ENCODE data around the gene PRCP.

GRCh38 chr11:82949352-82949751 is 49.1 kb upstream of the PRCP start:
- TF ChIP-seq, protein P1, sequence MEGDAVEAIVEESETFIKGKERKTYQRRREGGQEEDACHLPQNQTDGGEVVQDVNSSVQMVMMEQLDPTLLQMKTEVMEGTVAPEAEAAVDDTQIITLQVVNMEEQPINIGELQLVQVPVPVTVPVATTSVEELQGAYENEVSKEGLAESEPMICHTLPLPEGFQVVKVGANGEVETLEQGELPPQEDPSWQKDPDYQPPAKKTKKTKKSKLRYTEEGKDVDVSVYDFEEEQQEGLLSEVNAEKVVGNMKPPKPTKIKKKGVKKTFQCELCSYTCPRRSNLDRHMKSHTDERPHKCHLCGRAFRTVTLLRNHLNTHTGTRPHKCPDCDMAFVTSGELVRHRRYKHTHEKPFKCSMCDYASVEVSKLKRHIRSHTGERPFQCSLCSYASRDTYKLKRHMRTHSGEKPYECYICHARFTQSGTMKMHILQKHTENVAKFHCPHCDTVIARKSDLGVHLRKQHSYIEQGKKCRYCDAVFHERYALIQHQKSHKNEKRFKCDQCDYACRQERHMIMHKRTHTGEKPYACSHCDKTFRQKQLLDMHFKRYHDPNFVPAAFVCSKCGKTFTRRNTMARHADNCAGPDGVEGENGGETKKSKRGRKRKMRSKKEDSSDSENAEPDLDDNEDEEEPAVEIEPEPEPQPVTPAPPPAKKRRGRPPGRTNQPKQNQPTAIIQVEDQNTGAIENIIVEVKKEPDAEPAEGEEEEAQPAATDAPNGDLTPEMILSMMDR (IDR thresholded peaks at IDR 0.05; ENCODE audit: low read depth, low read length, missing input control): no peak
- TF ChIP-seq YY1 (IDR thresholded peaks at IDR 0.05): no peak
- TF ChIP-seq, protein P2, sequence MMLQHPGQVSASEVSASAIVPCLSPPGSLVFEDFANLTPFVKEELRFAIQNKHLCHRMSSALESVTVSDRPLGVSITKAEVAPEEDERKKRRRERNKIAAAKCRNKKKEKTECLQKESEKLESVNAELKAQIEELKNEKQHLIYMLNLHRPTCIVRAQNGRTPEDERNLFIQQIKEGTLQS (IDR thresholded peaks at IDR 0.05): no peak
- no peak for TF ChIP-seq GABPA (IDR thresholded peaks at IDR 0.05 in 1 of 2, conservative IDR thresholded peaks at IDR 0.05 in 1 of 2)
- TF ChIP-seq, protein P3, sequence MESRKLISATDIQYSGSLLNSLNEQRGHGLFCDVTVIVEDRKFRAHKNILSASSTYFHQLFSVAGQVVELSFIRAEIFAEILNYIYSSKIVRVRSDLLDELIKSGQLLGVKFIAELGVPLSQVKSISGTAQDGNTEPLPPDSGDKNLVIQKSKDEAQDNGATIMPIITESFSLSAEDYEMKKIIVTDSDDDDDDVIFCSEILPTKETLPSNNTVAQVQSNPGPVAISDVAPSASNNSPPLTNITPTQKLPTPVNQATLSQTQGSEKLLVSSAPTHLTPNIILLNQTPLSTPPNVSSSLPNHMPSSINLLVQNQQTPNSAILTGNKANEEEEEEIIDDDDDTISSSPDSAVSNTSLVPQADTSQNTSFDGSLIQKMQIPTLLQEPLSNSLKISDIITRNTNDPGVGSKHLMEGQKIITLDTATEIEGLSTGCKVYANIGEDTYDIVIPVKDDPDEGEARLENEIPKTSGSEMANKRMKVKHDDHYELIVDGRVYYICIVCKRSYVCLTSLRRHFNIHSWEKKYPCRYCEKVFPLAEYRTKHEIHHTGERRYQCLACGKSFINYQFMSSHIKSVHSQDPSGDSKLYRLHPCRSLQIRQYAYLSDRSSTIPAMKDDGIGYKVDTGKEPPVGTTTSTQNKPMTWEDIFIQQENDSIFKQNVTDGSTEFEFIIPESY (IDR thresholded peaks at IDR 0.05): no peak
- no peak for TF ChIP-seq MAX (IDR thresholded peaks at IDR 0.05)
- TF ChIP-seq RAD21 (IDR thresholded peaks at IDR 0.05): no peak
- no peak for TF ChIP-seq REST (IDR thresholded peaks at IDR 0.05)
- no peak for TF ChIP-seq NR2F2 (IDR thresholded peaks at IDR 0.05)
- TF ChIP-seq RXRA (IDR thresholded peaks at IDR 0.05): no peak
- TF ChIP-seq JUND (IDR thresholded peaks at IDR 0.05): no peak
- TF ChIP-seq SP1 (IDR thresholded peaks at IDR 0.05): no peak
- no peak for TF ChIP-seq EGR1 (IDR thresholded peaks at IDR 0.05; ENCODE audit: low read depth in 2 of 2)
